Liver (tissue), 9 donors: ENCODE results near the gene DHFR. TPM values are rescaled to one million over a fixed set of nuclear protein-coding genes. Genes with fewer than 3 reads are reported as not detected.

Experiments used
- DNase-seq: peaks from one replicate; pipeline ENCODE4 v3.0.0-alpha.2; 2017; ENCODE audit warnings: low spot score
- H3K27ac ChIP-seq, 2 donors: one replicate each; pipeline ENCODE4 v1.7.0; 2013; ENCODE audit warnings: inconsistent platforms in 2 of 2, low read length in 2 of 2, control low read depth in 1 of 2, low read depth in 1 of 2, mild to moderate bottlenecking in 1 of 2
- H3K27me3 ChIP-seq, 4 donors: one replicate each; pipeline versions ENCODE4 v1.6.1 to v1.7.0; 2013; ENCODE audit warnings: low read length in 3 of 4, inconsistent platforms in 1 of 4, mild to moderate bottlenecking in 1 of 4, moderate library complexity in 1 of 4; ENCODE audit not compliant: control insufficient read depth in 4 of 4, insufficient read depth in 4 of 4
- H3K36me3 ChIP-seq, 4 donors: one replicate each; pipeline versions ENCODE4 v1.6.1 to v1.7.0; 2013; ENCODE audit warnings: low read length in 3 of 4, mild to moderate bottlenecking in 3 of 4, low read depth in 1 of 4, moderate library complexity in 1 of 4; ENCODE audit not compliant: control insufficient read depth in 4 of 4, insufficient read depth in 3 of 4
- H3K4me1 ChIP-seq, 4 donors: one replicate each; pipeline versions ENCODE4 v1.6.1 to v1.7.0; 2013; ENCODE audit warnings: low read length in 3 of 4, mild to moderate bottlenecking in 3 of 4, moderate library complexity in 1 of 4; ENCODE audit not compliant: control insufficient read depth in 4 of 4, insufficient read depth in 4 of 4
- H3K4me3 ChIP-seq, 3 donors: one replicate each; pipeline versions ENCODE4 v1.6.1 to v1.7.0; 2013; ENCODE audit warnings: low read length in 3 of 3, control low read depth in 1 of 3, low read depth in 1 of 3, mild to moderate bottlenecking in 1 of 3
- H3K9ac ChIP-seq, 2 donors: one replicate each; pipeline ENCODE4 v1.7.0; 2013; ENCODE audit warnings: low read length in 2 of 2, mild to moderate bottlenecking in 2 of 2, moderate library complexity in 2 of 2, control low read depth in 1 of 2, low read depth in 1 of 2
- H3K9me3 ChIP-seq, 4 donors: one replicate each; pipeline versions ENCODE4 v1.6.1 to v1.7.0; 2013; ENCODE audit warnings: low read length in 3 of 4; ENCODE audit not compliant: control insufficient read depth in 4 of 4
- ATF3 ChIP-seq: IDR thresholded peaks from 2 replicates; pipeline ENCODE4 v1.6.1; 2016; ENCODE audit warnings: antibody characterized with exemption
- CTCF ChIP-seq: fragments of 150-350 bp; IDR thresholded peaks from 2 replicates; pipeline ENCODE4 v1.5.1; 2017; ENCODE audit warnings: improper control_type of control experiment, low read depth, low read length; ENCODE audit not compliant: missing input control
- EGR1 ChIP-seq, 2 donors: IDR thresholded peaks; 2 replicates each; pipeline ENCODE4 v1.6.1; 2016 to 2018; ENCODE audit warnings: antibody characterized with exemption in 2 of 2, low read depth in 2 of 2
- FOXA1 ChIP-seq: IDR thresholded peaks from 2 replicates; pipeline ENCODE4 v1.6.1; 2016; ENCODE audit warnings: antibody characterized with exemption
- FOXA2 ChIP-seq: IDR thresholded peaks from 2 replicates; pipeline ENCODE4 v1.6.1; 2016; ENCODE audit warnings: antibody characterized with exemption
- GABPA ChIP-seq, 2 donors: IDR thresholded peaks in 1 of 2; conservative IDR thresholded peaks in 1 of 2; 2 replicates each; pipeline ENCODE4 v1.6.1; 2016; ENCODE audit warnings: antibody characterized with exemption in 2 of 2, mild to moderate bottlenecking in 1 of 2, moderate library complexity in 1 of 2
- HNF4A ChIP-seq, 2 donors: conservative IDR thresholded peaks; 2 replicates each; pipeline ENCODE4 v1.6.1; 2016; ENCODE audit warnings: antibody characterized with exemption in 2 of 2, mild to moderate bottlenecking in 2 of 2
- HNF4G ChIP-seq: IDR thresholded peaks from 2 replicates; pipeline ENCODE4 v1.6.1; 2016; ENCODE audit warnings: antibody characterized with exemption
- JUND ChIP-seq, 2 donors: IDR thresholded peaks; 2 replicates each; pipeline ENCODE4 v1.6.1; 2016; ENCODE audit warnings: antibody characterized with exemption in 2 of 2
- MAX ChIP-seq: IDR thresholded peaks from 2 replicates; pipeline ENCODE4 v1.6.1; 2016; ENCODE audit warnings: antibody characterized with exemption
- NR2F2 ChIP-seq: IDR thresholded peaks from 2 replicates; pipeline ENCODE4 v1.6.1; 2016; ENCODE audit warnings: antibody characterized with exemption
- RAD21 ChIP-seq, 2 donors: IDR thresholded peaks; 2 replicates each; pipeline ENCODE4 v1.6.1; 2016; ENCODE audit warnings: antibody characterized with exemption in 2 of 2, mild to moderate bottlenecking in 2 of 2
- REST ChIP-seq: IDR thresholded peaks from 2 replicates; pipeline ENCODE4 v1.6.1; 2016; ENCODE audit warnings: antibody characterized with exemption, mild to moderate bottlenecking
- RXRA ChIP-seq, 2 donors: IDR thresholded peaks; 2 replicates each; pipeline ENCODE4 v1.6.1; 2017 to 2018; ENCODE audit warnings: antibody characterized with exemption in 2 of 2, mild to moderate bottlenecking in 1 of 2
- SP1 ChIP-seq: IDR thresholded peaks from 2 replicates; pipeline ENCODE4 v1.6.1; 2018; ENCODE audit warnings: antibody characterized with exemption, mild to moderate bottlenecking
- TAF1 ChIP-seq: conservative IDR thresholded peaks from 2 replicates; pipeline ENCODE4 v1.6.1; 2016; ENCODE audit warnings: antibody characterized with exemption, mild to moderate bottlenecking
- YY1 ChIP-seq: IDR thresholded peaks from 2 replicates; pipeline ENCODE4 v1.6.1; 2016; ENCODE audit warnings: antibody characterized with exemption, mild to moderate bottlenecking
- ZBTB33 ChIP-seq: IDR thresholded peaks from 2 replicates; pipeline ENCODE4 v1.6.1; 2016; ENCODE audit warnings: antibody characterized with exemption
- WGBS: extraction: QIAGEN DNeasy Blood & Tissue Kit; methylation state at CpG from one replicate; pipeline ENCODE4 v1.1.7; 2013; 5-methylcytosine and 5-hydroxymethylcytosine counted together
- polyA plus RNA-seq, 2 donors: library from polyadenylated mRNA; stranded (reverse) in 1 of 2; unstranded in 1 of 2; fragments of 200-250 nt in 1 of 2; fragments of >200 nt in 1 of 2; fragmentation: Nextera tagmentation in 1 of 2; extraction: Ambion mirVana in 1 of 2; gene quantifications; one replicate each; pipeline versions ENCODE4 v1.2.1 to v1.2.3, GENCODE V29; 2013 to 2015
- total RNA-seq, 2 donors: library from RNA; depleted of rRNA; stranded (reverse); fragments of >200 nt; gene quantifications; one replicate each; pipeline ENCODE4 v1.2.3, GENCODE V29; 2014
- donor health status: healthy.
- donor health status: healthy.
- donor health status: healthy.
- donor health status: healthy.
- donor health status: healthy.

The DHFR gene
- total and polyA plus RNA-seq, 4 donors: 8.9 to 57.7 (median 13.4) TPM

GRCh38 chr5:80641353-80641752 is 13.4 kb downstream of the DHFR start:
- no peak overlapping the region for H3K9ac ChIP-seq
- DNase-seq: no peak
- H3K36me3 ChIP-seq: peaks cover 1 to 41% (median 28%) of the 10 kb centered on the region in 4 donors
- H3K27ac ChIP-seq: no peak overlapping the region
- H3K9me3 ChIP-seq: no peaks in the 10 kb centered on the region
- no peaks in the 10 kb centered on the region for H3K27me3 ChIP-seq
- WGBS: 93% methylated on average over 4 of the region's 4 CpGs
- no peak overlapping the region for H3K4me3 ChIP-seq
- TF ChIP-seq JUND (IDR thresholded peaks at IDR 0.05): no peak
- no peak for TF ChIP-seq EGR1 (IDR thresholded peaks at IDR 0.05; ENCODE audit: low read depth in 2 of 2)
- no peak for TF ChIP-seq SP1
- no peak for TF ChIP-seq ATF3
- no peak for TF ChIP-seq REST
- TF ChIP-seq GABPA (IDR thresholded peaks at IDR 0.05 in 1 of 2, conservative IDR thresholded peaks at IDR 0.05 in 1 of 2): no peak
- no peaks in the 10 kb centered on the region for H3K4me1 ChIP-seq

GRCh38 chr5:80634193-80634592 is 20.6 kb downstream of the DHFR start:
- no peaks in the 10 kb centered on the region for H3K9me3 ChIP-seq
- H3K4me3 ChIP-seq: no peak overlapping the region
- H3K27me3 ChIP-seq: no peaks in the 10 kb centered on the region
- H3K9ac ChIP-seq: no peak overlapping the region
- peaks cover 2 to 19% (median 10%) of the 10 kb centered on the region in 4 donors for H3K4me1 ChIP-seq
- DNase-seq: no peak
- H3K36me3 ChIP-seq: peaks cover 0 to 14% (median 8%) of the 10 kb centered on the region in 4 donors
- no peak for TF ChIP-seq RXRA (IDR thresholded peaks at IDR 0.05)
- TF ChIP-seq YY1: no peak
- no peak for TF ChIP-seq JUND (IDR thresholded peaks at IDR 0.05)
- no peak for TF ChIP-seq SP1
- TF ChIP-seq GABPA (IDR thresholded peaks at IDR 0.05 in 1 of 2, conservative IDR thresholded peaks at IDR 0.05 in 1 of 2): no peak
- no peak for TF ChIP-seq FOXA2
- no peak for TF ChIP-seq NR2F2
- no peak for TF ChIP-seq MAX
- TF ChIP-seq HNF4A (conservative IDR thresholded peaks at IDR 0.05): no peak
- TF ChIP-seq ATF3: no peak
- TF ChIP-seq ZBTB33: no peak
- TF ChIP-seq REST: no peak
- no peak for TF ChIP-seq RAD21 (IDR thresholded peaks at IDR 0.05)
- TF ChIP-seq EGR1 (IDR thresholded peaks at IDR 0.05; ENCODE audit: low read depth in 2 of 2): no peak
- no peak for TF ChIP-seq TAF1
- no peak for TF ChIP-seq CTCF
- no peak for TF ChIP-seq FOXA1
- no peak for TF ChIP-seq HNF4G
- H3K27ac ChIP-seq: no peak overlapping the region
